HG03442 (cell line): ENCODE data around the gene SLC39A10.
"Not testable (repeated sequence)": the region's sequence is repeated elsewhere in the genome, so short reads cannot be mapped to it uniquely, and the experiment has no call there.

Experiments used
- ATAC-seq: cut with Tn5 transposase; IDR thresholded peaks from one replicate; pipeline ENCODE4 v1.9.1; 2021; ENCODE audit warnings: mild to moderate bottlenecking, moderate library complexity; ENCODE audit not compliant: unreplicated experiment

The SLC39A10 gene

GRCh38 chr2:195642679-195643068 is 14.4 kb upstream of the SLC39A10 start:
- ATAC-seq = no peak

- not testable (repeated sequence) for ATAC-seq
These were observed 12.3 kb upstream of the SLC39A10 start for GRCh38 chr2:195644708-195645107.

- no peak for ATAC-seq
These were observed 11.6 kb upstream of the SLC39A10 start for GRCh38 chr2:195645413-195645812.

GRCh38 chr2:195646424-195646823 is 10.6 kb upstream of the SLC39A10 start:
- no peak for ATAC-seq

- peak; percentile 26 for ATAC-seq
These were observed 9.7 kb upstream of the SLC39A10 start for GRCh38 chr2:195647302-195647701.

GRCh38 chr2:195648370-195648769 is 8.7 kb upstream of the SLC39A10 start:
- ATAC-seq = not testable (repeated sequence)

- no peak for ATAC-seq
These were observed 8.2 kb upstream of the SLC39A10 start for GRCh38 chr2:195648787-195649186.

- ATAC-seq = peak; percentile 18
These were observed 7.3 kb upstream of the SLC39A10 start for GRCh38 chr2:195649629-195650190.

- ATAC-seq = no peak
These were observed 6.0 kb upstream of the SLC39A10 start for GRCh38 chr2:195651046-195651445.

- ATAC-seq = no peak
These were observed 4.1 kb upstream of the SLC39A10 start for GRCh38 chr2:195652911-195653310.

- no peak for ATAC-seq
These were observed 716 bp upstream of the SLC39A10 start for GRCh38 chr2:195656161-195656858.

GRCh38 chr2:195657634-195658540 is 861 bp downstream of the SLC39A10 start:
- peak; percentile 22 for ATAC-seq

- ATAC-seq = no peak
These were observed 1.5 kb downstream of the SLC39A10 start for GRCh38 chr2:195658541-195658890.

GRCh38 chr2:195659114-195659513 is 2.1 kb downstream of the SLC39A10 start:
- no peak for ATAC-seq

GRCh38 chr2:195659982-195660890 is 3.2 kb downstream of the SLC39A10 start:
- no peak for ATAC-seq

- ATAC-seq = no peak
These were observed 5.1 kb downstream of the SLC39A10 start for GRCh38 chr2:195662138-195662537.

- ATAC-seq = no peak
These were observed 6.0 kb downstream of the SLC39A10 start for GRCh38 chr2:195663007-195663406.

GRCh38 chr2:195664528-195664927 is 7.5 kb downstream of the SLC39A10 start:
- no peak for ATAC-seq

GRCh38 chr2:195665153-195665552 is 8.1 kb downstream of the SLC39A10 start:
- ATAC-seq = not testable (repeated sequence)

GRCh38 chr2:195666113-195666712 is 9.2 kb downstream of the SLC39A10 start:
- no peak for ATAC-seq
